ENCODE measurements around the gene GPR4.

Gene GPR4

DNA sequence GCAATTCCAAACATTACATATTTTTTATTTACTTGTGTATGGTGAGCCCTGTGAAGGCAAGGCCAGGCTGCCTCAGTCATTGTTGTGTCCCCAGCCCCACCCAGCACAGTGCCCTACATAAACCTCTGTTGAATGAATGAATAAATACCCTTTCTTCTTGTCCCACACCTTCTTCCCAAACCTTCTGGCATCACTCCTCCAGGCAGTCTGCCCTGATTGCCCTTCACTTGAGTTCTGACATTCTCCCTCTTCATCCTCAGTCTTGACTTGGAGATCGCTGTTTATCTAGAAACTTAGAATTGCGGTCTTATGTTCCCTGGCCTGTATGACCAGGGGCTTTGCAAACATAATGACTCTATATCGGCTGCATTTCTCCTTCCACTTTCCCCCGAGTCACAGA is 12.2 kb downstream of the GPR4 start:
- no peak for DNase-seq (ENCODE audit: low read depth)

DNA sequence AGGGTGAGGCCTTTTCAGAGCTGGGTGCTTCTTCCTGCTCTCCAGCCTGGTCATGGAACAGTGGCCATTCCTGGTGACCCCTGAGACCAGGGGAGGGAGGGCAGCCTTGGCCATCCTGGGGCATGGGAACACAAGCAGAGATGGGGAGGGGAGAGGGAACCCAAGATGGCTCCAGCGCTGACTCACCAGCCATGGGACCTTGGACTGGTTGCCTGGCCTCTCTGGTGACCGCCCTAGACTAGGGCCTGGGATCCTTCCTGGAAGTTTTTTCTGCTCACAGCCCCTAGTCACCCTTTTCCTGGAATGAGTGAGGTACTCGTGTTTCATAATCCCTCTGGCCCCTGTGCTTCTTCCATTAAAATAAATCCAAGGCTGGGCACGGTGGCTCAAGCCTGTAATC is 14.1 kb downstream of the GPR4 start:
- no peak for DNase-seq (ENCODE audit: low read depth)

DNA sequence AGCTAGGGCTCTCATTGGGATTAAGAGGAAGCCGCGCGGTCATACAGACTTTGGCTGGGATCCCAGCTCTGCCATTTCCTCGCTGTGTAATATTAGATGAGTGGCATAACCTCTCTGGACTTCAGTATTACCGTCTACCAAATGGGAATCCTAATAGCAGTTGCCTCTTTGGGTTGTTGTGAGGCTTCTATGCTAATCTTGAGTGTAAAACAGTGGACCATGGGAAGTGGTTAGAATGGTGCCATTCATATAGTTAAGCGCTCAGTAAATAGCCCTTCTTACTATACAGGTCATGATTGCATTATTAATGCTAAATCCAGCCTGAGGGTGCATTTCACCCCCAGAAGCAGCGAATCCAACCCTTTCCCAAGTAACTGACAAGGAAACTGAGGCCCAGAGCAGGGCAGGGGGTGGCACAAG is 16.8 kb downstream of the GPR4 start:
- no peak for DNase-seq (ENCODE audit: low read depth)

DNA sequence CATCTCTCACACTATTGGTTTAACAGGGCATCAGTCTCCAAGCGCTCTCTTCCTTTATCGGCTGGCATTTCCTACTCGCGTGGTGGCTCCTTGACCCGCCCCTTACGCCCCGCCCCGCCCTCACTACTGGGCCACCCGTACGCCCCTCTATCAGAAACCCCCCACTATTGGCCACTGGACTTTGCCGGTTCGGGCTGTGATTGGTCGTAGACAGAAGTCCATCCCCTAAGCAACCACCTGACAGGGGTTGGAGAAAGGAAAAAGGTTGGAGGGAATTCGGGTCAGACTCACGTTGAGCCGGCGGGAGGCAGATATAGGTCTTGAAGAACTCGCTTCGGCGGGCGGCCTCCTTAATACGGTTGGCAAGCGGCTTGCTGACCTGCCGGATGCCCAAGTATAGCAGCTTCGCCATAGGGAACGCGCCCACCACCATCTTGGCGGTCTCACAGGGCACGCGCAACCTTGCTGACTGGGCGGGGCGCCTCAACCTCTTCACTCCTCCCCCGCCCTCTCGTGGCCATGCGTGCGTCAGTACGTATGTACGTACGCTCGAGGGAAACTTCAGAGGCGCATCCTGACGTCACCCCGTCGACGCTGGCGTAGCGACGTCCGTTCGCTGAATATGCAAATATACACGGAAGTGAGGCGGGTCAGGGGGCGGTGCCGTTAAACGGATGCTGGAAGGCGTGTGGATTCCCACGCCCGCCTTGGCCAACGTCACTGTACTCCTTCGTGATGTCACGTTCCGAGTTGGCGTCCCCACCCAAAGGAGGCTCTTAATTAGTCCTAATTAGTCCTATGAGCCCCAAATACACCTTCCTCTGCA is 17.5 kb downstream of the GPR4 start, which contains the start of gene OPA3:
OPA3 (minus strand) TSS at position 471 of the 826 bp plus-strand sequence; CDS start at position 433, 38 bp downstream.
- DNase-seq (ENCODE audit: low read depth), result peak; percentile 98

DNA sequence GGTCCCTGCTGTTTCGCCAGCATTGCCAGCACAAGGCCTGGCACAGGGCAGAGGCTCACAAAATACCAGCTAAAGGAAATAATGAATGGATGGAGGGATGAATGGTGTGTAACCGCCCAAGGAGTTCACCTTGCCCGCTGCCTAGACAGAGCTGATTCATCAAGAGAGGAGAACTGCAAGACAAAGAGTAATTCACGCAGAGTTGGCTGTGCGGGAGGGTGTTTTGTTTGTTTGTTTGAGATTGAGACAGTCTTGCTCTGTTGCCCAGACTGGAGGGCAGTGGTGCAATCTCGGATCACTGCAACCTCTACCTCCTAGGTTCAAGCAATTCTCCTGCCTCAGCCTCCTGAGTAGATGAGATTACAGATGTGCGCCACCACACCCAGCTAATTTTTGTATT is 20.4 kb downstream of the GPR4 start:
- no peak for DNase-seq (ENCODE audit: low read depth)

DNA sequence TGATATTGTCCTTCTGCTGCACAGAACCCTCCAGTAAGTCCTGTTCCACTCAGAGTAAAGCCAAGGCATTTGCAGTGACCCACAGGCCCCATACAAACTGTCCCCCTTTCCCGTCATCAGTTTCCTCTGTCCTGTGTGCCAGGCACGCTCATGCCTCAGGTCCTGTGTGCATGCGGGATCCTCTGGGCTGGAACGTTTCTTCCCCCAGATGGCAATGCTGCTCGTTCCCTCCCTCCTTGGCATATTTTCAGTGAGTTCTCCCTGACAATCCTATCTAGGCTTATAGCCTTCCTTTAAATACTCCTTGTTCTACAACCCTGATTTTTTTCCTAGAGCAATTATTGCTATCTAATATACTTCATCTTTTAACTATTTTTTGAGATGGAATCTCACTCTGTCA is 23.2 kb downstream of the GPR4 start:
- DNase-seq (ENCODE audit: low read depth), result no peak

DNA sequence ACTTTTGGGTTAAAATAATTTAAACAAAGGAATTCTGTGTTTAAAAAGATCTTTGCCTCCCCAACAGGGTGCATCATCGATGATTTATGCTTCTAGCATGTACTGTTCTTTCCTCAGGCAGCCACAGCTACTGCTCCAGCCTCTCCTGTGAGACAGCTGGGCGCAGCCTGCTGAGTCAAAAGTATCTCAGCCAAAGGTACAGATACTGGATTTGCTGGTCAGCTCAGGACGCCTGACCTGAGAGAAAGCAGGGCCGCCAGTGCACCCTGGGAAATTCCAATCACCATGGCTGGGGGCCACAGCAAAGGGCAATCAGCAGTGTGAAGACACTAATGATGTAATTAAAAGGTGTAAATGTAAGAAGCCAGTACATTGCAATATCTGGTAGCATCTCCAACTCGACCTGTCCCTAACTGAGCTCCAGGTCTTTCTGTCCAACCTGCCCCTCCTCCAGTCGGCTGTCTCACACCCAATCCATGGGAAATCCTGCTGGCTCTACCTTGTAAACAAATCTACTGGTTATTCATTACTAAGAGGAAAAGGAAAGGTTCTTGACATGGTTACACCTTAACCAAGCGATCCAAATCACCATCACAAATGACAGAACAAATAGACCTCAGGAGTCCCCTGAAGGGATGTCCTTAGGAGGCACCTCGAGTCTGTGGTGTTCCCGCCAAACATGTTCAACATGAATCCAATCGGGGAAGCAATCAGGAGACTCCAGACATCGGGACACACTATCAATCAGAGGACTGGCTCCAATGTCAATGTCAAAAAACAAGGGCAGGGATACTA is 24.7 kb downstream of the GPR4 start:
- peak; percentile 45 for DNase-seq (ENCODE audit: low read depth)

DNA sequence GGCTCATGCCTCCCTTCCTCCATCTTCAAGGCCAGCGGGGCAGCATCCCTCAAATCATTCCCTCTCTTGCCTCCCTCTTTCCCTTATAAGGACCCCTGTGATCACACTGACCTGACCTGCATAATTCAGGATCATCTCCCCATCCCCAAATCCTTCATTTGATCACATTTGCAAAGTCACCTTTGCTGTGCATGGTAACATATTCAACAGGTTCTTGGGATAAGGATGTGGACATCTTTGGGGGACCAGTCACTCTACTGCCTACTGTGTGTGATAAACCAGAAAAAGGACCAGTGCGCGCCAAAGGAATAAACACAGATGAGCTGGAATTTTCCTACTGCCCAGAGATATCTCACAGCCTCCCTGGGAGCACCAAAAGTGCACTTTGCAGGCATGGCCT is 25.3 kb downstream of the GPR4 start:
- no peak for DNase-seq (ENCODE audit: low read depth)

DNA sequence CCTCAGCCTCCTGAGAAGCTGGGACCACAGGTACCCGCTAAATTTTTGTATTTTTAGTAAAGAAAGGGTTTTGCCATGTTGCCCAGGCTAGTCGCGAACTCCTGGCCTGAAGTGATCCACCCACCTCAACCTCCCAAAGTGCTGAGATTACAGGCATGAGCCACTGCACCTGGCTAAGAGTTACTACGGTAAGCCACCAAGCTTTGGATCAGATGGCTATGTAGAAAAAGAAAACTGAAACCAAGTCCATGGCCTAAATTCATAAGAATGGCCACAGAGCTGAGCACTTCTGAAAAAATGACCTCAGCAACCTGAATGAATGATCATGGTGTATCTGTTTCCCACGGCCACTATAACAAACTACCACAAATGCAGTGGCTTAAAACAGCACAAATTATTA is 26.8 kb downstream of the GPR4 start:
- no peak for DNase-seq (ENCODE audit: low read depth)

DNA sequence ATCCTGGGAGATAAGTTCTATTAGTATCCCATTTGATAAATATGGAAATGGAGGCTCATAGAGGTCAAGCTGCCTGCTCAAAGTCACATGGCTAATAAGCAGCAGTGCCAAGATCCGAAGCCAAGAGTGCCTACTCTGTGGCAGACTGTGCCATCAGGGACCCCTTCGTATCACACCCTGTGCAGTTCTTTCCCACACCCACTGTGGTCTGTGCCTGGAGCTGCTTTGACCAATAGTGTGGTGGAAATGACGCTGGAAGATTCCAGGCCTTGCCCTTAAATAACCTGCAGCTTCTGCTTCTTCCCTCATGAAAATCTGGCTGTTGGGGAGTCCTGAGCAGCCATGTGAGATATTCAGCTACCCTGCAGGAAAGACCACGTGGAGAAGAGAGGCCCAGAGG is 27.5 kb downstream of the GPR4 start:
- DNase-seq (ENCODE audit: low read depth), result no peak

DNA sequence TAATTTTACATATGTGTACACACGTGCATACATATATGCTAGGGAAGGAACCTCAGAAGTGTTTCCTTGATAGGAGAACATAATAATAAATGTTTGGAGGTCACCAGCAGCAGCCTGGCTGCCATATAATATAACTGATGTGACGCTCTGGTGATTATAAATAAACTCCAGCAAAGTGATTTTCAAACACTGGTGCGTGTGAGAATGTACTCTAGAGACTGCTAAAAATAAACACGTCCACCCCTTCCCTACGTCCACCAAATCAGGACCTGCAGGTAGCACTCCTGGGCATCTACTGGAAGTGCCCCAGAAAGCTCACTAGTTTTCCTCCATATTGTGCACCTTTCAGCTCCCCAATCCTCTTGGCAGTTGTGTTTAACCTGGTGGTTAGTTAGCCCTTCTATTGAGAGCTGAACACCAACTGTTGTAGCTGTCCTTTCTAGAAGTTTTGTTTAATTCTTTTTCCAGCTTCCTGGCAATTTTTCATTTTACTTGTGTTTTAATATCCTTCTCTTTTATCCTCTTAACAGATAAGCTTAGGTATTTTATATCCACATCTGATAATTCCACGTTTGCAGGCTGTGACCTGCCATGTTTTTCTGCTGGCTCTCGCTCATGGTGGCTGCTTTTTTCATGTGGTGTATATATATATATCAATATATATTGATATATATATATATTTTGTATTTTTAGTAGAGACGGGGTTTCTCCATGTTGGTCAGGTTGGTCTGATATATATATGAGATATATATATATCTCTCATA is 30.4 kb downstream of the GPR4 start:
- DNase-seq (ENCODE audit: low read depth), result no peak

DNA sequence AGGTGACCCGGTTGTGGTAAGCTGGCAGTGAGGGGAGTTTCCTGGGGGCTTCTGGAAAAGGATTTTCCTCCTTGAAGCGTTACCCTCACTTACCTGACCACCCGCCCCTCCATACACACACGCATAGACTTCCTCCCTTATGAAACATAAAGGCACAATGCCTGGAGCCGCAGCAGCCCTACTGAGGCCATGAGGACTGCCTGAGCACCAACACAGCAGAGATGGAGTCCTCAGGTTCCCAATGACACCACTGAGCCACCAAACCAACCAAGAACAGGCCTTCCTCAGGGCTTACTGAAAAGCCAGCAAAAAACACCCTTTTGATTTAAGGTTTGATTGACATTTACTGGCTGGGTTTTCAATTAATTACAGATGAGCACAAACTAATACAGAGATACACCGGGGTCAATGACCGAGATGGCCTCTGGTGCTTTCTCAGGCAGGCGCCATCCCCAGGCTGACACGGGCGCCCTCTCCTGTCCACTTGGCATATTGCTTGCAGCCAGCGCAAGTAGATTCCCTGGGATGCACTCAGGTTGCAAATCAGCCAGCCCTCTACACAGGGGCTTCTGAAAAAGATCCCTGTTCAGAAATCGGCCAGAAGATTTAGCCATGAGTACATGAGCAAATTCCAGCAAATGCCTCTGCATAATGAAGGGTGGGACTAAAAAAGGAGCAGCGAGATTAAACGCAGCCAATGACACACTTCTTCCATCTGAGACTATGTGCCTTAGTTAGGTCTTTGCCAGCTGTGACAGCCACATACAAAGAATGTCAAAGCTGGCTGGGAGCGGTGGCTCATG is 32.2 kb downstream of the GPR4 start:
- DNase-seq (ENCODE audit: low read depth), result no peak

DNA sequence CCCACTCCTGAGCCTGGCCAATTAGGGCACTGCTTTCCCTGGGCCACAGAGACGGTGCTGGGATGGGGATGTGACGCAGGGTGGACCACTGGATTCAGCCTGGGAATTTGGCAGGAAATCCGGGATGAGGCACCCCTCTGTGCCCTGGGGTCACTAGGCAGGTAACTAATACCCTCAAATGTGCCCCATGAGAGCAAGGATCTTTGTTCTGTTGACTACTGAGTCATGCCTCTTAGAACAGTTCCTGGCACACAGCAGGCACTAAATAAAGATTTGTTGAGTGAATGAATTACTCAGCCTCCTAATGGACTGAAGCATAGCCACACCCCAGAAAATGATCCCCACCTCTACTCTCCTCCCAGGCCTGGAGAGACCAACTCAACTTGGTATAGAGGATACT is 33.3 kb downstream of the GPR4 start:
- peak; percentile 55 for DNase-seq (ENCODE audit: low read depth)

DNA sequence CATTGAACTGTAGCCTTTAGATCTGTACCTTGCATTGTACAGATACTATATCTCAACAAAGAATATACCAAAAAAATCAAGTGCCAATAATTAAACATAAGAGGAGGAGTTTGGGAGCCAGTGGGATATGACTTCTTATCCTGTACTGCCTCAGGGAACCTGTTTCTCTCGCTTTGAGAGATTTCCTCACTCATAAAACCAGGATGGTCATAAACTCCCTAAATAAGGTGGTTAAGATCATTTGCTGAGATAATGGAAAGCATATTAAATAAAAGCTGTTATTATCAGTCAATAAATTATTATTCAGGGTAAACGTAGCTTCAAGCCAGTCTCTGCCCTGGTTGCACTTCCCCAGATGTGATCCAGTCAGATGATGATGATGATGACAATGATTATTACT is 34.4 kb downstream of the GPR4 start:
- no peak for DNase-seq (ENCODE audit: low read depth)

DNA sequence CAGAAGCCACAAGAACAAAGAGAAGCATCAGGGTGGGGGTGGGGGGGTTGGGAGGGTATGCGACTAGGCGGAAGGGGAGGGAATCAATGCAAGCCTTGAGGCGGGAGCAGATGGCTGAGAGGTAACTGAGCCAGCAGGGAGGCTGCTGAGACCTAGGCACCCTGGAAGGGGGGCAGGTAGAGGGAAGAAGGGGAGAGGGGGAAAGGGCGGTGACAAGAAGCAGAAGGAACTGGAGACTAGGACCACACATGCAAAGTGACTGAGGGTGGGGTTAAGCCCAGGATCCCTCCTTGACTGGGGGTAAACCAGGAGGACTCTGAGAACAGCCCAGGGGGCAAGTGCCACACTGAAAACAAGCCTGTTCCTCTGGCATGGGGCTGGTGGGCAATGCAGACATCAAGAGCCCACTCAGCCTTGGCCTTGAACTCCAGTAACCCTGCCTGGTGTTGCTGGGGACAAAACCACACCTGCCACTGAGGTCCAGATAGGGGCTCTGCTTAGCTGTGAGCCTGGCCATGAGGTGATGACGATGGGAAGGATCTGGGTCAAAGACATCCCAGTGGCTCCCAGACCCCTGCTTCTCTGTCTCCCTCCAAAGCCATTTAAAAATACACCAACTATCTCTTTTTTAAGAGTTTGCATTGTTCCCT is 37.8 kb downstream of the GPR4 start:
- no peak for DNase-seq (ENCODE audit: low read depth)

DNA sequence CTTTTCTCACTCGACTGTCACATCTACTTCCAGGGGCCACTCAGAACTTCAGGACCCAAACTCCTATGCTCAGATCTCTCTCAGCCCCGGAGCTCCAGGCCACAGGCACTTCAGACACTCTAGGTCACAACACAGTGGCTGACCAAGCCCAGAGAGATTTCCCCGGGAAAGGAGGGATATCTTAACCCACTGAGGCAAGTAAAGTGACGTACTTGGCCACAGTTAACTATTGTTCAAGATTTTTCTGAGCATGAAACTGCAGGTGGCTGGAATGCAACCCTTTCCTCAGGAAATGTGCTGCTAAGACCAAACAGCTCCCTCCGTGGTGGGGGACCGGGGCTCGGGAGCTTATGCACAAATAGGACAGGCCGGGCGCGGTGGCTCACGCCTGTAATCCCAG is 41.3 kb downstream of the GPR4 start:
- DNase-seq (ENCODE audit: low read depth), result no peak

DNA sequence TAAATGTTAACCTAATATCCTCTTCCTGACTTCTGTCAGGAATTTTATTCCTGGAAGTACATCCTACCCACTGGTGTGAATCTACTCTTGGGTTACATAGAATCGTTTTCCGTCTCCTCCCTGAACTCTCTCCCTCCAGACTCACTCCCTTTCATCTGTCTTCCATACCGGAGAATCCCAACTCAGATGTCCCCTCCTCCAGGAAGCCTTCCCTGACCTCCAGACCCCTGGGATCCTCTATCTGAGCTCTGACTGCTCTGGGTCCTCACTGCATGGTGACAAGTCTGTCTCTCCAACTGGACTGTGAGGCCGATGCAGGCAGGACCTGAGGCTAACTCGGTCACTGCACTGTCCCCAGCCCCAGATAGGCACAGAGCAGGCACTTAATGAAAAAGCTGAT is 42.0 kb downstream of the GPR4 start:
- no peak for DNase-seq (ENCODE audit: low read depth)

DNA sequence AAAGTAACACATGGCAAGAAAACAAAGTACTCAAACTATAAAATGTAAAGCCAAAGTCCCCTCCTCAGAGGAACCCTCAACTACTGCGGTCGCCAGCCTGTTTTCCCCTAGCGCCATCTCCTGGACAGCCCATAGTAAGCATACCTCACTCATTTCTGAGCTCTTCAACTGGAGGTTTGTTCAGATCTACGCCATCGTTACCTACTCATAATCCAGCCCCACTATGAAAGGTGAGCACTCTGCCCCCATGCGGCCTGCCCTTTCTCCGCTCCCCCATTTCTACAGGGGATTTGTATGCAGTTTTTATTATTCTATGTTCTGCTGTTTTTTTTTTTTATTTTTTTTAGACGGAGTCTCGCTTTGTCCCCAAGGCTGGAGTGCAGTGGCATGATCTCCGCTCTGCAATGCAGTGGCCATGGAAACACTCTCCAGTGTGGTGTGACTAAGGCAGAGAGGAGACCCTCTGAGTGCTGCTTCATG is 43.6 kb downstream of the GPR4 start:
- no peak for DNase-seq (ENCODE audit: low read depth)

DNA sequence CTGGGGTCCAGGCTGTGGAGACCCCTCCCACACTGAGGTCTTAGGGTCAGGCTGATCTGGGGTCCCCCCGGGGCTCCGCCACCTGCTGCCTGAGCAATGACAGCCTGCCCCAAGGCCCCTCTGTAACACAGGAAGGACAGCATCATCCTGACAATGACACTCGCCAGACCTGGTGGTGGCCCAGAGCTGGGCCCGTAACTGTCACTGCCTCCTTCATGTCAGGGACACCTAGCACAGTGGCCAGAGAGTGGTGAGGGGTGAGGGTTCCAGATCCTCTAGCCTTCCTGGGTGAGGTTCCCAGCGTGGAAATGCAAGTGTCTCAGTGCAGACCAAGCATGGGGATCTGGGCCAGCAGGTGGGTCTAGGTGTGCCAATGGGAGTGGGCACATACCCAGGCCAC is 45.2 kb downstream of the GPR4 start:
- no peak for DNase-seq (ENCODE audit: low read depth)

DNA sequence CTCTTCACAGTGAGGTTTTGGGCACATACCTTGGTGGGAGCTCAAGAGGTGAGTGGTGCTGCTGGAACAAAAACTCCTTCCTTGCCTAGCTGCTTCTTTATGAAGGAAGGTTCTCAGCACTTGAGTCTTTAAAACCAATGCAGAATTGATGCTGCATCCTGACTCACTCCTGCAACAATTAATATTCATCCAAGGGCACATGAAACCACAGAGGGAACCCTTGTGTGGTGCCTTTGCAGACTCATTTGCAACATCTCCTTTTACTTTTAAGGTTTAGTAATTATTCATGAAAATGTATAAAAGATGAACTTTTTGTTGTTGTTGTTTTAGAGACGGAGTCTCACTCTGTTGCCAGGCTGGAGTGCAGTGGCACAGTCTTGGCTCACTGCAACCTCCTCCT is 47.5 kb downstream of the GPR4 start:
- DNase-seq (ENCODE audit: low read depth), result no peak

DNA sequence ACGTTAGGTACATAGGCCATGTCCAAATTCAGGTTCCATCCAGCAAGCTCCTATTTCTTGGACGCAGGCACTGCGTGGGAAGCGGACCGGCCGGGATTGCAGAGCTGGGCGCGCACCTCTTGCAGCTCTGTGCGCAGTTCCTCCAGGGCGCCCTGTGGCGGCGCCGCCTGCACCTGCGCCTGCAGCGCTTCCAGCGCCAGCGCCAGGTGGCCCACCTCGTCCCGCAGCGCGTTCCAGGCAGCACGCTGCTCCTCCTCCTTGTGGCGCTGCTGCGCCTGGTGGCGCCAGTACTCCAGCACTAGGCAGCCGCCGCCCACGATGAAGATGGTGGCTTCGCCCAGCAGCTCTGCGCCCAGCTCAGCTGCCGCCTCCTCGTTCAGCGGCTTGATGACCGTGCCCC is 48.5 kb downstream of the GPR4 start:
- no peak for DNase-seq (ENCODE audit: low read depth)
